ENCODE measurements around the gene SLC27A2. TPM values are rescaled to one million over a fixed set of nuclear protein-coding genes. Genes with fewer than 3 reads are reported as not detected.

The SLC27A2 gene
- total RNA-seq, 1 donor from 2014 or later: 0.06 TPM

DNA sequence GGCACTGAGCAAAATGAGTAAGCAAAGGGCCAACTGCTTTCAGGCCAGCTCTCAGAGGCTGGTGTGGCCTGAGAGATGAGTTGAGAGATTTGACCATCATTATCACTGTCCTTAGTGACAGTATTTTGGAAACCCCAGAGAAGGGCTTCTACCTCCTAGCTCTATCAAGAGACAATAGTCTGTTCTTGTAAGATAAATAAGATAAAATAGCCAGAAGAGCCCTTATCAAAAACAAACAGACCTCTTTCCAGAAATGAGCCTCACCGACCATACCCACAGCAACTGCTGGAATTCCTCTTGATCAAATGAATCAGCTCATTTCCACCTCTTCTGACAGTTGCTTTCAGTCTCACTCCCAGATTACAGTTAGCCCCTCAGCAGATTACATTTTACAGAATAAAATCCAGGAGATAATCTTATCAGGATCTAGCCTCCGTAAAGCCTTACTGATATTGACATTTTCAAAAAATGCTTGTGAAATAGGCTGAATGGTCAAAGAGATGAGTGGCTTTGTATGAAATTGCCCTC is 79.0 kb downstream of the SLC27A2 start:
- no peak for DNase-seq (ENCODE audit: extremely low read depth, low read depth, low spot score)

DNA sequence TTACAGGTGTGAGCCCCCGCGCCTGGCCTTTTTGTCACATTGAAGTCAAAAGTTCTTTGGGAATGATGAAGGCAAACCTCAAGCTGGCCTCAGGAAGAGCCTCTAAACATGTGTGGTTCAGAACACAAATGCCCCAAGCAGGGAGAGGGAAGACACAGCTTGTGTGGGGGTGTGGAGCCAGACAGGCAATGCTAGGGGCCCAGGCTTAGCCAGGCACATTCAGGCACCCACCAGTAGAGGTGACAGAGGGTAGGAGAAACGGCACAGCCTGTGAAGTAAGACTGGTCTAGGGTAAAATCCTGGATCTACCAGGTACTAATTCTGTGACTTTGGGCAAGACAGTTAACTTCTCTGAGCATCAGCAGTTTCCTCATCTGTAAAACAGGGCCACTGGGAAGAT is 80.0 kb downstream of the SLC27A2 start:
- DNase-seq (ENCODE audit: extremely low read depth, low read depth, low spot score): no peak

- DNase-seq (ENCODE audit: extremely low read depth, low read depth, low spot score): no peak
These were observed 80.5 kb downstream of the SLC27A2 start for GRCh38 chr15:50262533-50262932.

GRCh38 chr15:50265620-50266019 is 83.6 kb downstream of the SLC27A2 start, which contains the start of gene HDC:
Gene HDC (minus strand): TSS chr15:50265726. CDS start chr15:50265623, 103 bp downstream.
- no peak for DNase-seq (ENCODE audit: extremely low read depth, low read depth, low spot score)

GRCh38 chr15:50267577-50267976 is 85.6 kb downstream of the SLC27A2 start:
- DNase-seq (ENCODE audit: extremely low read depth, low read depth, low spot score): no peak

- no peak for DNase-seq (ENCODE audit: extremely low read depth, low read depth, low spot score)
These were observed 93.1 kb downstream of the SLC27A2 start for GRCh38 chr15:50275091-50275490.

- DNase-seq (ENCODE audit: extremely low read depth, low read depth, low spot score): no peak
These were observed 93.9 kb downstream of the SLC27A2 start for GRCh38 chr15:50275908-50276307.

DNA sequence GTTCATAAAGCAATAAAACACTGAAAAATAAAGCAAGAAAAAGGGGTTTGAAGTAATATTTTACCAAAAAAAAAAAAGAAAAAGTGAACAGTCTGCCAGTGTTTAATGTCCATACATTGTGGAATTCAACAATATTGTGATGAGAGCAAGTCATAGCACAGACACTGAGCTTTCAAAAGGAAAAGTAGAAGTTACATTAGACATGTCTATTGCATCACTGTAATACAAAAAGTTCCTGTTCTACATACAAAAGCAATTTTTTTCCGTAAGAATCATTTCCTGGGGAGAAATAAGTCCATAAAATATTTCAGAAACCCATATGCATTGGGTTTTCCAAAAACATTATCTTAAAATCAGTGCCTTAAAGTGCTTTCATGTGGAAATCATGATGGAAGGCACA is 95.4 kb downstream of the SLC27A2 start:
- DNase-seq (ENCODE audit: extremely low read depth, low read depth, low spot score): no peak

DNA sequence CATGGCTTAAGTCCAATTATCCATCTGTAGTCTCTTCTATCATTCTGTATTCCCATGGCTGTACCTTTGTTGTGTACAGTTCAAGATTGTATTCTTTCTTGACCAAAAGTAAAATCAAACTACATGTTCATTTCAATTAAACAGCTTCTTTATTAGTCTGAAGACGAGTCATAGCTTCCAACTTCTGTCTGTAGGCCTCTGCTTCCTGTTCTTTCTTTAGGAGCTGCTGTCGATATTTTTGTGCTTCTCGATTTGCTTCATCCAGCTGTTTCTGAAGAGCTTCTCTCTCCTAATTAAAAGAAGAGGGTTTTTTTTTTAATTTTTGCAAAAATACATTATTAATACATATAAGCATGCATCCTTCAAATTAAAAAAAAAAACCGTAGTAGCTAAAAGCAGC is 96.5 kb downstream of the SLC27A2 start:
- DNase-seq (ENCODE audit: extremely low read depth, low read depth, low spot score): no peak

DNA sequence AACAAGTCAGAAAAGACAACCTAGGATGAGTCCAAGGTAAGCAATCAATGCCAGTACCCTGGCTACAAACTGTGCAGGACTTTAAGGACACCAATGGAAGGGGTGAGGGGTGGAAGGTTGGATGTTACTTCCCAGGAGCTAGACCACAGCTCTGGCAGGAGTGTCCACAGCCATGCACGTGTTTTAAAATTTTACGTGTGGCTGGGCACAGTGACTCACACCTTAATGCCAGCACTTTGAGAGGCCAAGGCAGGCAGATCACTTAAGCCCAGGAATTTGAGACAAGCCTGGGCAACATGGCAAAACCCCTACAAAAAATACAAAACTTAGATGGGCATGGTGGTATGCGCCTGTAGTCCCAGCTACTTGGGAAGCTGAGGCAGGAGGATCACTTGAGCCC is 98.3 kb downstream of the SLC27A2 start:
- DNase-seq (ENCODE audit: extremely low read depth, low read depth, low spot score): no peak

GRCh38 chr15:50281427-50281826 is 99.4 kb downstream of the SLC27A2 start:
- DNase-seq (ENCODE audit: extremely low read depth, low read depth, low spot score): no peak

Other genes with a start within 250 kb of the SLC27A2 start
- not detected in 2 replicates for gene ATP8B4, start 63.0 kb upstream of the SLC27A2 start, total RNA-seq
- not detected in 2 replicates for gene HDC, start 83.5 kb downstream of the SLC27A2 start, total RNA-seq
- 41.8 and 44.2 TPM in 2 replicates for gene GABPB1, start 173.0 kb downstream of the SLC27A2 start, total RNA-seq
- gene USP8, start 242.2 kb downstream of the SLC27A2 start, total RNA-seq: 29.5 and 33.3 TPM in 2 replicates